Panc1 (cell line): Measurements from ENCODE around the gene VSIG10L2. TPM values are rescaled to one million over a fixed set of nuclear protein-coding genes. Genes with fewer than 3 reads are reported as not detected.

Source experiments
- ATAC-seq: fragments of 200-7000 bp; cut with Tn5 transposase; 2 replicates; pipeline ENCODE4 v1.9.1; 2020; ENCODE audit warnings: mild to moderate bottlenecking, moderate library complexity
- BruUV-seq: library from RNA; stranded (reverse); fragments of 400-500 nt; replicated peaks from 2 replicates; lab custom pipeline; 2021; lab: Mats Ljungman, UMichigan
- CTCF ChIA-PET: fragments of 300-600 bp; sonication (Branson Sonifier 250); formaldehyde crosslinking; loops from one replicate; lab custom pipeline; 2022; ENCODE audit warnings: antibody characterized with exemption; lab: Charles Lee
- POLR2A ChIA-PET: fragments of 300-600 bp; sonication (Branson Sonifier 250); formaldehyde crosslinking; loops from one replicate; lab custom pipeline; 2022; ENCODE audit warnings: antibody characterized with exemption; lab: Charles Lee
- DNase-seq: peaks from one replicate; pipeline ENCODE4 v3.0.0-alpha.2; 2010; ENCODE audit warnings: low read depth, low spot score
- H3K27ac ChIP-seq: 2 replicates; pipeline ENCODE4 v1.5.1; 2011; ENCODE audit warnings: mild to moderate bottlenecking, low read length, inconsistent platforms
- H3K27me3 ChIP-seq: fragments of 200-500 bp; sonication (Bioruptor generic); 2 replicates; pipeline ENCODE4 v1.6.0; 2014; ENCODE audit warnings: low read length, inconsistent platforms; ENCODE audit not compliant: control insufficient read depth, insufficient read depth
- H3K36me3 ChIP-seq: fragments of 200-500 bp; sonication (Bioruptor generic); 2 replicates; pipeline ENCODE4 v1.5.1; 2014; ENCODE audit warnings: inconsistent platforms, mild to moderate bottlenecking, low read length, moderate library complexity; ENCODE audit not compliant: control insufficient read depth, insufficient read depth
- H3K4me1 ChIP-seq: 2 replicates; pipeline ENCODE4 v1.5.1; 2011; ENCODE audit warnings: inconsistent platforms, mild to moderate bottlenecking, low read length, moderate library complexity; ENCODE audit not compliant: control insufficient read depth, insufficient read depth
- H3K4me3 ChIP-seq, 2 experiments: 2 replicates each; pipeline ENCODE4 v1.5.1; 2011 to 2012; ENCODE audit warnings: low read depth in 2 of 2, low read length in 2 of 2, mild to moderate bottlenecking in 2 of 2, inconsistent platforms in 1 of 2, moderate library complexity in 1 of 2
- H3K9me3 ChIP-seq: fragments of 200-500 bp; sonication (Bioruptor generic); 2 replicates; pipeline ENCODE4 v1.5.1; 2014; ENCODE audit warnings: low read depth, mild to moderate bottlenecking, inconsistent platforms, low read length, moderate library complexity; ENCODE audit not compliant: control insufficient read depth, insufficient read depth
- CTCF ChIP-seq: fragments of 450-650 bp; IDR thresholded peaks from 2 replicates; pipeline ENCODE4 v1.5.1; 2017; ENCODE audit warnings: mild to moderate bottlenecking
- POLR2AphosphoS5 ChIP-seq: IDR thresholded peaks from 2 replicates; pipeline ENCODE4 v1.6.1; 2012; ENCODE audit warnings: mild to moderate bottlenecking, low read depth, low read length, moderate library complexity
- REST ChIP-seq, 2 experiments: IDR thresholded peaks; 2 replicates each; pipeline ENCODE4 v1.6.1; 2011 to 2012; ENCODE audit warnings: low read depth in 2 of 2, control low read depth in 1 of 2, low read length in 1 of 2, mild to moderate bottlenecking in 1 of 2, moderate library complexity in 1 of 2; ENCODE audit not compliant: insufficient read depth in 1 of 2
- SIN3A ChIP-seq: IDR thresholded peaks from 2 replicates; pipeline ENCODE4 v1.6.1; 2012; ENCODE audit warnings: low read depth, mild to moderate bottlenecking, low read length, moderate library complexity, borderline replicate concordance; ENCODE audit not compliant: insufficient read depth
- TCF7L2 ChIP-seq: IDR thresholded peaks from 2 replicates; pipeline ENCODE4 v1.6.1; 2011; ENCODE audit warnings: mild to moderate bottlenecking, low read depth, low read length, inconsistent platforms
- in situ Hi-C: cut with HindIII; loops from 2 replicates; pipeline ENCODE4 v1.10.0; 2016; ENCODE audit warnings: low sequenced_read_pairs, low pct_unique_long_range_greater_than_20kb
- intact Hi-C: fragments of 100-400 bp; cut with micrococcal nuclease; formaldehyde crosslinking; loops from one replicate; pipeline ENCODE4 v1.10.0; 2022; ENCODE audit not compliant: unreplicated experiment
- total RNA-seq: library from RNA; stranded (reverse); gene quantifications from one replicate; pipeline ENCODE4 v1.2.1, GENCODE V29; 2021; ENCODE audit not compliant: unreplicated experiment

The VSIG10L2 gene
- total RNA-seq, 1 experiment from 2014 or later: not detected

- H3K4me1 ChIP-seq: peaks cover 9% of the 10 kb centered on the region; the same call in 1 of the 2 replicates
- no peak for TF ChIP-seq TCF7L2
- TF ChIP-seq CTCF: no peak
- TF ChIP-seq REST (IDR thresholded peaks at IDR 0.05; ENCODE audit: insufficient read depth in 1 of 2, low read depth in 2 of 2, low read length in 1 of 2): no peak
- TF ChIP-seq POLR2AphosphoS5: no peak
- TF ChIP-seq SIN3A: no peak
- TSS peak; percentile 95 for BruUV-seq
- H3K4me3 ChIP-seq: peak overlapping the region; percentile 87 to 97
- ATAC-seq: peak; percentile 62
- H3K27ac ChIP-seq: peak overlapping the region; percentile 99
- no peak for DNase-seq
- ChIA-PET CTCF (no interaction called here), POLR2A (interaction anchor here (0.5 to 1.4 kb wide), 5 partner anchors 8 to 151 kb away, joined by 3 to 11 read pairs (median 4); partner anchors contain the start of gene HYLS1)
- H3K27me3 ChIP-seq: peaks cover 14% of the 10 kb centered on the region
- H3K9me3 ChIP-seq: no peaks in the 10 kb centered on the region
- in situ Hi-C loops (loop anchor here (25.0 kb wide), 1 partner anchor 185 kb away; no protein-coding TSS in a partner anchor), intact Hi-C loops (no loop called here)
- peaks cover 21% of the 10 kb centered on the region for H3K36me3 ChIP-seq
Observed at GRCh38 chr11:125902277-125902926, 43.4 kb upstream of the VSIG10L2 start.

- intact Hi-C loops (no loop called here), in situ Hi-C loops (loop anchor here (25.0 kb wide), 1 partner anchor 184 kb away; no protein-coding TSS in a partner anchor)
- ChIA-PET POLR2A (interaction anchor here (0.5 to 1.4 kb wide), 9 partner anchors 8 to 276 kb away, joined by 3 to 11 read pairs (median 3); partner anchors contain the start of gene HYLS1), CTCF (no interaction called here)
- ATAC-seq (peak; percentile 92), DNase-seq (no peak)
- 0 out of 2 replicates have a peak, but pooled peaks cover 7% of the 10 kb centered on the region for H3K4me1 ChIP-seq
- H3K36me3 ChIP-seq: peaks cover 16% of the 10 kb centered on the region
- peaks cover 16% of the 10 kb centered on the region for H3K27me3 ChIP-seq
- H3K4me3 ChIP-seq: peak within 1 kb of the TSS; percentile 87 to 97
- H3K27ac ChIP-seq: peak within 1 kb of the TSS; percentile 99
- H3K9me3 ChIP-seq: no peaks in the 10 kb centered on the region
- no peak for TF ChIP-seq TCF7L2
- TF ChIP-seq POLR2AphosphoS5: peak; percentile 95
- TF ChIP-seq REST (IDR thresholded peaks at IDR 0.05; ENCODE audit: insufficient read depth in 1 of 2, low read depth in 2 of 2, low read length in 1 of 2): peak; percentile 84 to 92
- peak; percentile 56; the same call in 1 of the 2 replicates for TF ChIP-seq SIN3A
- no peak for TF ChIP-seq CTCF
- no TSS peak for BruUV-seq
Observed at GRCh38 chr11:125902927-125903710, 42.7 kb upstream of the VSIG10L2 start, which contains the start of gene PUS3. Gene PUS3 (minus strand): TSS chr11:125903206. CDS start chr11:125896284, 6,922 bp downstream.
